Thoracic aorta (tissue), 2 donors: Measurements from ENCODE around the gene AMZ1. TPM values are rescaled to one million over a fixed set of nuclear protein-coding genes. Genes with fewer than 3 reads are reported as not detected.
A peak's percentile ranks its signal among the peaks of the same experiment; 100 is the strongest.

Experiments
- ATAC-seq: fragments of 150-250 bp; one replicate; pipeline ENCODE4 v1.8.0; 2017; ENCODE audit warnings: low read depth; ENCODE audit not compliant: insufficient number of reproducible peaks, low FRiP score
- DNase-seq: peaks from one replicate; pipeline ENCODE4 v3.0.0-alpha.2; 2020; ENCODE audit warnings: low spot score
- H3K27ac ChIP-seq, 2 donors: fragments of 200-600 bp; sonication (generic); 1 replicate in 1 of 2; 2 replicates in 1 of 2; pipeline ENCODE4 v1.5.1; 2016; ENCODE audit warnings: mild to moderate bottlenecking in 2 of 2, moderate library complexity in 2 of 2
- H3K27me3 ChIP-seq: fragments of 200-600 bp; sonication (generic); replicated peaks from 2 replicates; pipeline ENCODE4 v1.6.0; 2016; ENCODE audit warnings: mild to moderate bottlenecking; ENCODE audit not compliant: insufficient read depth
- H3K36me3 ChIP-seq: fragments of 200-600 bp; sonication (generic); one replicate; pipeline ENCODE4 v1.5.1; 2016
- H3K4me1 ChIP-seq, 2 donors: fragments of 200-600 bp; sonication (generic); 1 replicate in 1 of 2; 2 replicates in 1 of 2; pipeline versions ENCODE4 v1.5.1 to v1.6.0; 2016; ENCODE audit warnings: low read depth in 2 of 2, mild to moderate bottlenecking in 1 of 2; ENCODE audit not compliant: control insufficient read depth in 1 of 2
- H3K4me3 ChIP-seq: fragments of 200-600 bp; sonication (generic); 2 replicates; pipeline ENCODE4 v1.5.1; 2016; ENCODE audit warnings: mild to moderate bottlenecking
- H3K9me3 ChIP-seq: fragments of 200-600 bp; sonication (generic); 2 replicates; pipeline ENCODE4 v1.5.1; 2016
- total RNA-seq, 2 donors: library from RNA; depleted of rRNA; stranded (reverse); fragments of >200 nt; gene quantifications; one replicate each; pipeline versions ENCODE4 v1.1.0 to v1.2.3, GENCODE V29; 2016
- TF ChIP-seq, protein P1 (sequence below): fragments of 200-600 bp; sonication (generic); IDR thresholded peaks from one replicate; pipeline ENCODE4 v1.5.1; 2019; ENCODE audit warnings: antibody characterized with exemption

The AMZ1 gene
- total RNA-seq, 2 donors from 2014 or later, result 1.4 to 3.7 TPM

DNA sequence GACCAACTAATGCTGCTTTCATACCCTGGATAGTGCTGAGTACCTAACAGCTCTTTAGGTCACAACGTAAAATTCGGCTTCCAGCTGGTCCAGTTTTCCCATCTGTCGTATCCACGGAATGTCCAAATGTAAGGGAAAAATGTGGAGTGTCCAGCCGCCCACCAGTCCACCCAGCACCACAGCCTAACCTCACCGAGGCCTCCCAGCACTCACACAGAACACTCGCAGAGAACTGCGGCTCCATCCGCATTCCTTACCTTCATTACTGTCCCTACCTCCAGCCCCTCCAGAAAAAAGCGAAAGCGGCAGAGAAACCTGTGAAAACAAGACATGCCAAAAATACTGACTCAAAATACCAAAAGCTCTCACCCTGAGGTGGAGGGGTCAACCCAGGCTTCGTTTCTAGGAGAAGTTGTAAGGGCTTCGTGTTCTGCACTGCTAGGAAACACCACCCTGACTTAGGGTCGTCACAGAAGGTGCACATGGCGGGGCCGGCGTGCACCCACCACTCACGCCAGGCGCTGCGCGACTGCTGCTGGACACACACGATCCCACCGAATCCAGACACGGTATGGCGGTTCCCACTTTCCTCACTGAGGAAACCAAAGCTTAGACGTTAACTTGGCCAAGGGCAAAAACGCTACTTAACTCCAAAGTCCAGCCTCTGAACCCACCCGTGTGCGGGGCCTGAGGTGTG is 73.9 kb downstream of the AMZ1 start:
- peak overlapping the region in 1 of 2 donors; percentile 42 for H3K27ac ChIP-seq
- no peak overlapping the region for H3K4me3 ChIP-seq
- peaks cover 26 to 56% of the 10 kb centered on the region in 2 donors for H3K4me1 ChIP-seq
- no peak for DNase-seq
- no peaks in the 10 kb centered on the region for H3K9me3 ChIP-seq
- ATAC-seq, result no peak
- TF ChIP-seq, protein P1, sequence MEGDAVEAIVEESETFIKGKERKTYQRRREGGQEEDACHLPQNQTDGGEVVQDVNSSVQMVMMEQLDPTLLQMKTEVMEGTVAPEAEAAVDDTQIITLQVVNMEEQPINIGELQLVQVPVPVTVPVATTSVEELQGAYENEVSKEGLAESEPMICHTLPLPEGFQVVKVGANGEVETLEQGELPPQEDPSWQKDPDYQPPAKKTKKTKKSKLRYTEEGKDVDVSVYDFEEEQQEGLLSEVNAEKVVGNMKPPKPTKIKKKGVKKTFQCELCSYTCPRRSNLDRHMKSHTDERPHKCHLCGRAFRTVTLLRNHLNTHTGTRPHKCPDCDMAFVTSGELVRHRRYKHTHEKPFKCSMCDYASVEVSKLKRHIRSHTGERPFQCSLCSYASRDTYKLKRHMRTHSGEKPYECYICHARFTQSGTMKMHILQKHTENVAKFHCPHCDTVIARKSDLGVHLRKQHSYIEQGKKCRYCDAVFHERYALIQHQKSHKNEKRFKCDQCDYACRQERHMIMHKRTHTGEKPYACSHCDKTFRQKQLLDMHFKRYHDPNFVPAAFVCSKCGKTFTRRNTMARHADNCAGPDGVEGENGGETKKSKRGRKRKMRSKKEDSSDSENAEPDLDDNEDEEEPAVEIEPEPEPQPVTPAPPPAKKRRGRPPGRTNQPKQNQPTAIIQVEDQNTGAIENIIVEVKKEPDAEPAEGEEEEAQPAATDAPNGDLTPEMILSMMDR, result no peak
- no peaks in the 10 kb centered on the region for H3K36me3 ChIP-seq
- no peaks in the 10 kb centered on the region for H3K27me3 ChIP-seq

DNA sequence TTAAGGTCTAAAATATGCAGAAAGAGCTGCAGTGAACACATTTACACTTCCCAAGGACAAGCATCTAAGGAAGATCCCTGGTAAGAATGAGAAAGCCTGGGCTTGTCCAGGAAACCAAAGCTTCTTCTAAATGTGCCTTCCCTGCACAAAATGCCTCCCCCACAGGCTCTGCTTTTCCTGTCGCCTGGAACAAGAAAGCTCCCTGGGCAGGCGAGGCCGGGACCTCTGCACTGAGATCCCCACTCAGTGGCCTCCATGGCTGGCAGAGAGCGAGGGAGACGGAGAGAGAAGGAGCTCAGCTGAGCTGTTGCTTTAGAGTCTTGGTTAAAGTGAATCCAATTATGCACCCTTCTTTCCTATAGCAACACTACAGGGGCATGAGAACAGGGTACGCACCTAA is 75.6 kb downstream of the AMZ1 start:
- Histone ChIP-seq H3K4me3 (no peak overlapping the region), H3K4me1 (peaks cover 20 to 40% of the 10 kb centered on the region in 2 donors), H3K36me3 (no peaks in the 10 kb centered on the region), H3K9me3 (no peaks in the 10 kb centered on the region), H3K27me3 (no peaks in the 10 kb centered on the region), H3K27ac (peak overlapping the region in 1 of 2 donors; percentile 42)
- no peak for DNase-seq
- ATAC-seq, result no peak
- TF ChIP-seq, protein P1, result no peak

DNA sequence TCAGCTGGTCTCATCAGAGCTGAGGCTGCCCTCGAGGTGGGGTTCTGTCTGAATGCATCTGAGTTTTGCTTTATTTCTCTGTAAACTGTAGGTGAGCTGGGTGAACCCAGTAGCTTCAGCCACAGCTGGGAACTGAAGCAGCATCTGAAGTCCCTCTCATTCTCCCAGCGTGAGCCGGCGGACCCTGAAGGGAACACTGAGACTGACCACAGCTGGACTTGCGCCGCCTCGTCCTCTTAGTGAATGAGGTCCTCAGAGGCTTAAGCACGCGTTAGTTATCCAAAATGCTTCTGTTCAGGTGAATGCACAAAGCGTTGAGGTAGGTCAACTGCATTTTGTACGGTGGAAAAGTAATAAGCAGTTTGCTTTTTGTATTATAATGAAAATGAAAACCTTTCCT is 76.6 kb downstream of the AMZ1 start:
- no peak overlapping the region for H3K27ac ChIP-seq
- no peak overlapping the region for H3K4me3 ChIP-seq
- no peaks in the 10 kb centered on the region for H3K36me3 ChIP-seq
- peaks cover 13 to 30% of the 10 kb centered on the region in 2 donors for H3K4me1 ChIP-seq
- no peaks in the 10 kb centered on the region for H3K9me3 ChIP-seq
- TF ChIP-seq, protein P1, result no peak
- no peaks in the 10 kb centered on the region for H3K27me3 ChIP-seq
- ATAC-seq, result no peak
- DNase-seq, result no peak

Other genes with a start within 250 kb of the AMZ1 start
- gene GRIFIN, start 211.8 kb upstream of the AMZ1 start, total RNA-seq, result not detected
- 10 to 100 TPM in 1 of 2 donors, 1 to 10 TPM in 1; 8.0 to 24.1 TPM for gene LFNG, start 168.4 kb upstream of the AMZ1 start, total RNA-seq
- gene BRAT1, start 132.7 kb upstream of the AMZ1 start, total RNA-seq, result 10 to 100 TPM; 28.8 to 43.6 TPM
- 10 to 100 TPM; 10.6 to 40.1 TPM for gene IQCE, start 129.2 kb upstream of the AMZ1 start, total RNA-seq
- 10 to 100 TPM; 58.6 to 69.3 TPM for gene TTYH3, start 56.2 kb upstream of the AMZ1 start, total RNA-seq
- gene GNA12, start 156.1 kb downstream of the AMZ1 start, total RNA-seq, result 10 to 100 TPM; 27.6 to 48.8 TPM